Ovary (tissue), 9 donors: ENCODE results near the gene FHIP1B. TPM values are rescaled to one million over a fixed set of nuclear protein-coding genes. Genes with fewer than 3 reads are reported as not detected.

Experiments used
- DNase-seq, 5 donors: peaks; one replicate each; pipeline ENCODE4 v3.0.0-alpha.2; 2019 to 2020
- H3K27ac ChIP-seq, 2 donors: fragments of 200-600 bp; one replicate each; pipeline versions ENCODE4 v1.5.1 to v1.8.0; 2019 to 2022
- H3K27me3 ChIP-seq: fragments of 200-600 bp; one replicate; pipeline ENCODE4 v1.8.0; 2022
- H3K36me3 ChIP-seq: fragments of 200-600 bp; sonication (generic); one replicate; pipeline ENCODE4 v1.5.1; 2019
- H3K4me1 ChIP-seq: one replicate; pipeline ENCODE4 v1.8.1; 2013; ENCODE audit warnings: mild to moderate bottlenecking, moderate library complexity; ENCODE audit not compliant: insufficient read depth
- H3K4me3 ChIP-seq: fragments of 200-600 bp; sonication (generic); one replicate; pipeline ENCODE4 v1.5.1; 2017
- H3K9me3 ChIP-seq, 2 donors: fragments of 200-600 bp in 1 of 2; sonication (generic) in 1 of 2; one replicate each; pipeline versions ENCODE4 v1.5.1 to v1.8.1; 2013 to 2019; ENCODE audit warnings: mild to moderate bottlenecking in 1 of 2, moderate library complexity in 1 of 2
- CTCF ChIP-seq, 3 donors: fragments of 450-650 bp in 2 of 3; fragments of 200-600 bp in 1 of 3; IDR thresholded peaks; one replicate each; pipeline versions ENCODE4 v1.5.1 to v1.8.0; 2016 to 2022; ENCODE audit warnings: antibody characterized with exemption in 3 of 3, mild to moderate bottlenecking in 1 of 3
- EP300 ChIP-seq: sonication (generic); formaldehyde crosslinking; IDR thresholded peaks from one replicate; pipeline ENCODE4 v1.6.1; 2017; ENCODE audit warnings: antibody characterized with exemption
- POLR2A ChIP-seq: fragments of 450-650 bp; IDR thresholded peaks from one replicate; pipeline ENCODE4 v1.6.1; 2017; ENCODE audit warnings: antibody characterized with exemption, mild to moderate bottlenecking, moderate library complexity
- WGBS, 3 donors: extraction: QIAGEN DNeasy Blood & Tissue Kit in 1 of 3; methylation state at CpG; one replicate each; pipeline versions ENCODE4 v1.1.5 to v1.1.7; 2013 to 2017; 5-methylcytosine and 5-hydroxymethylcytosine counted together
- intact Hi-C, 4 donors: fragments of 100-400 bp; cut with DNase I; formaldehyde crosslinking; loops; one replicate each; pipeline versions ENCODE4 v1.11.0 to v1.15.1; 2022 to 2023
- polyA plus RNA-seq, 2 donors: library from polyadenylated mRNA; stranded (reverse); fragments of 200-250 nt in 1 of 2; fragments of 350-450 nt in 1 of 2; fragmentation: Illumina TruSeq in 1 of 2; extraction: RNeasy Lipid Tissue Mini Kit (QIAGEN cat#74804) in 1 of 2; gene quantifications; one replicate each; pipeline ENCODE4 v1.2.3, GENCODE V29; 2013 to 2014
- total RNA-seq, 7 donors: library from RNA; depleted of rRNA in 2 of 7; stranded (reverse); fragments of >200 nt in 2 of 7; fragmentation: NEBNext Ultra II Directional in 3 of 7; extraction: Animal tissue kit (Norgen Biotek cat#: 25700) in 3 of 7; gene quantifications; one replicate each; pipeline versions ENCODE4 v1.1.0 to v1.2.4, GENCODE V29; 2016 to 2023
- donor health status: DM: no; HTN: no; CAD: no; lungs with moderate emphysema.
- donor health status: DM: no; HTN: no; CAD: no.
- donor health status: Bipolar disorder and iron deficiency.
- donor health status: DM: yes; HTN: yes; CAD: no.
- donor health status: DM: no; HTN: no; CAD: no.
- donor health status: DM: yes; HTN: yes; CAD: no.

The FHIP1B gene
- total and polyA plus RNA-seq, 9 donors: 15.9 to 59.1 (median 35.7) TPM

- Histone ChIP-seq H3K27ac (no peak overlapping the region), H3K9me3 (no peaks in the 10 kb centered on the region), H3K4me3 (no peak overlapping the region), H3K36me3 (no peaks in the 10 kb centered on the region), H3K4me1 (peaks cover 5% of the 10 kb centered on the region), H3K27me3 (no peaks in the 10 kb centered on the region)
- TF ChIP-seq POLR2A (no peak), EP300 (no peak), CTCF (IDR thresholded peaks at IDR 0.05) (no peak)
- no peak for DNase-seq
- WGBS, 3 donors: 48 to 59% (median 48%) methylated on average over 2 of the region's 2 CpGs
- intact Hi-C loops: no loop called here
Measured at GRCh38 chr11:6225896-6226295, 8.5 kb downstream of the FHIP1B start.

GRCh38 chr11:6225024-6225423 is 9.4 kb downstream of the FHIP1B start:
- Histone ChIP-seq H3K36me3 (no peaks in the 10 kb centered on the region), H3K27me3 (no peaks in the 10 kb centered on the region), H3K27ac (no peak overlapping the region), H3K9me3 (no peaks in the 10 kb centered on the region), H3K4me3 (no peak overlapping the region), H3K4me1 (peaks cover 5% of the 10 kb centered on the region)
- intact Hi-C loops: no loop called here
- 71 to 83% (median 77%) methylated on average over 1 of the region's 1 CpG for WGBS, 3 donors
- TF ChIP-seq CTCF (IDR thresholded peaks at IDR 0.05) (no peak), EP300 (no peak), POLR2A (no peak)
- DNase-seq: no peak

GRCh38 chr11:6224421-6224820 is 10.0 kb downstream of the FHIP1B start:
- Histone ChIP-seq H3K36me3 (no peaks in the 10 kb centered on the region), H3K27me3 (no peaks in the 10 kb centered on the region), H3K4me1 (peaks cover 5% of the 10 kb centered on the region), H3K27ac (no peak overlapping the region), H3K9me3 (no peaks in the 10 kb centered on the region), H3K4me3 (no peak overlapping the region)
- 91 to 95% (median 91%) methylated on average over 3 of the region's 3 CpGs for WGBS, 3 donors
- intact Hi-C loops: no loop called here
- TF ChIP-seq EP300 (no peak), CTCF (IDR thresholded peaks at IDR 0.05) (no peak), POLR2A (no peak)
- no peak for DNase-seq

- DNase-seq: no peak
- Histone ChIP-seq H3K27ac (no peak overlapping the region), H3K4me3 (no peak overlapping the region), H3K4me1 (peaks cover 5% of the 10 kb centered on the region), H3K36me3 (no peaks in the 10 kb centered on the region), H3K27me3 (no peaks in the 10 kb centered on the region), H3K9me3 (no peaks in the 10 kb centered on the region)
- whole genome bisulfite sequencing, 3 donors: 95 to 97% (median 95%) methylated on average over 17 of the region's 17 CpGs
- TF ChIP-seq POLR2A: no peak
- intact Hi-C loops: no loop called here
Measured at GRCh38 chr11:6223854-6224253, 10.6 kb downstream of the FHIP1B start.

- DNase-seq: no peak
- no peak overlapping the region for H3K4me3 ChIP-seq
- H3K36me3 ChIP-seq: no peaks in the 10 kb centered on the region
- no peaks in the 10 kb centered on the region for H3K27me3 ChIP-seq
- no peak overlapping the region for H3K27ac ChIP-seq
- no peaks in the 10 kb centered on the region for H3K9me3 ChIP-seq
- H3K4me1 ChIP-seq: no peaks in the 10 kb centered on the region
- intact Hi-C loops: no loop called here
- TF ChIP-seq POLR2A (no peak), EP300 (no peak), CTCF (IDR thresholded peaks at IDR 0.05) (no peak)
- WGBS, 3 donors: 46 to 58% (median 49%) methylated on average over 2 of the region's 2 CpGs
Measured at GRCh38 chr11:6219359-6219758, 15.1 kb downstream of the FHIP1B start.
